ENCODE measurements around the gene TRAIP.

DNA sequence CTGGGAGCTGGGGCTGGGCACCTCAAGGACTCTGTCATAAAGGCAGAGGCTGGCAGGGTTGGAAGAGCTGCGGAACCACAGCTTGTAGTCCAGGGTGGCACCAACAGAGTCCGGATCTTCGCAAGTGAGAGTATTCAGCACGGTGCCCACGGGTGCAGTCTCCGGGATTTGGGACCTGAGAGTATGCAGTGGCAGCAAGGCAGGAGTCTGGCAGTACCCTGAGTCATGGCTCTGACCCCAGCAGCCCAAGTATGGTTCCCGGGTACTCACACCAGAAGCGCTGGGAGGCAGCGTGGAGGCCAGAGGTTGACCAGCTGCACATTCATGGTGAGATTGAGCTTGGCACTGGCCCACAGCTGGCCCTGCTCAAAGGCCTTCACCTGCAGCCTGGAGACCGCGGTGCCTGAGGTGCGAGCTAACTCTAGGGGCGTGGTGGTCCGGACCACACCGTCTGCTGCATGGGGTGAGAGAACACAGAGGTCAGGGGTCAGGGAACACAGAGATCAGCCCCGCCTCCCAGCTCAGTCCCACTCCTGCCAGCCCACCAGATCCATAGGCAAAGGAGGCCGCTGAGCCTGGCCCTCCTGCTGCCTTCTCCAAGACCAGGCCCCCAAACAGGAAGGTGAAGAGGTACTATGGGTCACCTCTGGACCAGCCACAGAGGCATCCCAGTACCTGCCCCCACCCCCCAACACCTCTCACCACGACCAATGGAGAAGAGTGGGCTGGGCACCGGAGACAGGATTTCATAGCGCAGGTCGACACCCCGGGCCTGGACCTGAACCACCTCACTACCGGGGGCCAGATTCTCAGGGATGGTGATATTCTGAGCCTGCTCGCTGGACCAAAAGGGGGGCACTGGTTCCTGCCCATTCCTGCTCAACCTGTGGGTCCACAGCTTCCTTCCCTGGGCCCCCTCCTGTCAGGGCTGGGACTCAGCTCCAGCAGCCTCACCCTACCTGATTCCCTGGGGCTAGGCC lies 61.1 kb downstream of the TRAIP start:
- TF ChIP-seq CTCF (IDR thresholded peaks at IDR 0.05) = no peak
- TF ChIP-seq POLR2A (IDR thresholded peaks at IDR 0.05) = no peak

Data from gastroesophageal sphincter (tissue), 3 donors.